Spleen (tissue), 11 donors: Measurements from ENCODE around the gene NUMB. TPM values are rescaled to one million over a fixed set of nuclear protein-coding genes. Genes with fewer than 3 reads are reported as not detected.

ENCODE experiments used
- DNase-seq: peaks from one replicate; pipeline ENCODE4 v3.0.0-alpha.2; 2020
- H3K27ac ChIP-seq, 8 donors: fragments of 200-600 bp; sonication (generic) in 7 of 8; 1 replicate in 4 of 8; 2 replicates in 4 of 8; pipeline versions ENCODE4 v1.5.0 to v1.8.0; 2016 to 2021; ENCODE audit warnings: inconsistent platforms in 4 of 8, mild to moderate bottlenecking in 4 of 8, moderate library complexity in 1 of 8
- H3K27me3 ChIP-seq, 7 donors: fragments of 200-600 bp; sonication (generic) in 6 of 7; replicated peaks in 1 of 7; 1 replicate in 4 of 7; 2 replicates in 3 of 7; pipeline versions ENCODE4 v1.5.0 to v1.8.0; 2016 to 2021; ENCODE audit warnings: inconsistent platforms in 3 of 7, mild to moderate bottlenecking in 1 of 7
- H3K36me3 ChIP-seq, 6 donors: fragments of 200-600 bp; sonication (generic) in 5 of 6; 1 replicate in 4 of 6; 2 replicates in 2 of 6; pipeline versions ENCODE4 v1.5.0 to v1.8.0; 2016 to 2021; ENCODE audit warnings: inconsistent platforms in 2 of 6
- H3K4me1 ChIP-seq, 6 donors: fragments of 200-600 bp; sonication (generic) in 5 of 6; 1 replicate in 3 of 6; 2 replicates in 3 of 6; pipeline versions ENCODE4 v1.5.0 to v1.8.0; 2016 to 2021; ENCODE audit warnings: inconsistent platforms in 3 of 6
- H3K4me3 ChIP-seq, 8 donors: fragments of 200-600 bp; sonication (generic) in 7 of 8; 1 replicate in 4 of 8; 2 replicates in 4 of 8; pipeline versions ENCODE4 v1.5.0 to v1.8.0; 2016 to 2021; ENCODE audit warnings: inconsistent platforms in 4 of 8, mild to moderate bottlenecking in 4 of 8, moderate library complexity in 2 of 8
- H3K9me3 ChIP-seq, 8 donors: fragments of 200-600 bp; sonication (generic) in 7 of 8; 1 replicate in 4 of 8; 2 replicates in 4 of 8; pipeline versions ENCODE4 v1.5.0 to v1.8.0; 2016 to 2021; ENCODE audit warnings: inconsistent platforms in 4 of 8
- POLR2A ChIP-seq, 3 donors: fragments of 450-650 bp; IDR thresholded peaks; one replicate each; pipeline ENCODE4 v1.5.1; 2017; ENCODE audit warnings: antibody characterized with exemption in 3 of 3, mild to moderate bottlenecking in 1 of 3
- POLR2AphosphoS5 ChIP-seq, 3 donors: sonication (generic); formaldehyde crosslinking; IDR thresholded peaks; one replicate each; pipeline ENCODE4 v1.5.1; 2017; ENCODE audit warnings: antibody characterized with exemption in 3 of 3
- WGBS, 5 donors: extraction: QIAGEN DNeasy Blood & Tissue Kit in 3 of 5; methylation state at CpG; one replicate each; pipeline versions ENCODE4 v1.1.5 to v1.1.7; 2013 to 2018; 5-methylcytosine and 5-hydroxymethylcytosine counted together
- intact Hi-C: fragments of 100-400 bp; cut with DNase I; formaldehyde crosslinking; loops from one replicate; pipeline ENCODE4 v1.15.0; 2023; ENCODE audit warnings: low total_unique reads
- polyA plus RNA-seq, 3 donors: library from polyadenylated mRNA; stranded (reverse); fragments of 200-250 nt; gene quantifications; one replicate each; pipeline ENCODE4 v1.2.1, GENCODE V29; 2013
- total RNA-seq, 7 donors: library from RNA; depleted of rRNA in 3 of 7; stranded (reverse); fragments of >200 nt in 3 of 7; fragmentation: NEBNext Ultra II Directional in 4 of 7; extraction: Animal tissue kit (Norgen Biotek cat#: 25700) in 4 of 7; gene quantifications; one replicate each; pipeline versions ENCODE4 v1.1.0 to v1.2.1, GENCODE V29; 2016 to 2021
- TF ChIP-seq, protein P1 (sequence below), 11 experiments: fragments of 200-600 bp in 7 of 11; fragments of 450-650 bp in 4 of 11; sonication (generic) in 4 of 11; IDR thresholded peaks in 8 of 11; conservative IDR thresholded peaks in 3 of 11; 1 replicate in 7 of 11; 2 replicates in 4 of 11; pipeline versions ENCODE4 v1.4.0 to v1.8.0; 2016 to 2021; ENCODE audit warnings: antibody characterized with exemption in 11 of 11, inconsistent platforms in 4 of 11, mild to moderate bottlenecking in 1 of 11
- donor health status: healthy with polysubstance abuse.
- donor health status: DM: no; HTN: no; CAD: no; lungs with moderate emphysema.
- donor health status: DM: no; HTN: no; CAD: no.
- donor health status: Bipolar disorder and iron deficiency.
- donor health status: healthy.
- donor health status: DM: no; HTN: no; CAD: no.
- donor health status: DM: yes; HTN: yes; CAD: no.

Gene NUMB
- total and polyA plus RNA-seq, 10 donors = 19.8 to 165 (median 92.9) TPM

DNA sequence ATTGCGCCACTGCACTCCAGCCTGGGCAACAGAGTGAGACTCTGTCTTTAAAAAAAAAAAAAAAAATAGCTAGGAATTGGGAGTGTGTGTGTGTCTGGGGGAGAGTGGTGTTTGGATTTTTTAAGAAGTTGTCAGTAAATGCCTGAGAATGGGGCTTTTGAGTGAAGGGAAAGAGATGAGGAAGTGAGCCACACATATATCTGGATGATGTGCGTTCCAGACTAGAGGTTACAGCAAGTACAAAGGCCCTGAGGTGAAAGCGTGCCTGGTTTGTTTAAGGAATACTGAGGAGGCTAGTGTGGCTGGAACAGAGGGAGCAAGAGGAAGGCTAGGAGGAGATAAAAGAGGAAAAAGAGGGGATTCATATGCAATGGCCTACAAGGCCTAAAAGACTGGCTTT is 151.1 kb downstream of the NUMB start:
- intact Hi-C loops = no loop called here
- no peak for TF ChIP-seq POLR2AphosphoS5 (IDR thresholded peaks at IDR 0.05)
- TF ChIP-seq, protein P1, sequence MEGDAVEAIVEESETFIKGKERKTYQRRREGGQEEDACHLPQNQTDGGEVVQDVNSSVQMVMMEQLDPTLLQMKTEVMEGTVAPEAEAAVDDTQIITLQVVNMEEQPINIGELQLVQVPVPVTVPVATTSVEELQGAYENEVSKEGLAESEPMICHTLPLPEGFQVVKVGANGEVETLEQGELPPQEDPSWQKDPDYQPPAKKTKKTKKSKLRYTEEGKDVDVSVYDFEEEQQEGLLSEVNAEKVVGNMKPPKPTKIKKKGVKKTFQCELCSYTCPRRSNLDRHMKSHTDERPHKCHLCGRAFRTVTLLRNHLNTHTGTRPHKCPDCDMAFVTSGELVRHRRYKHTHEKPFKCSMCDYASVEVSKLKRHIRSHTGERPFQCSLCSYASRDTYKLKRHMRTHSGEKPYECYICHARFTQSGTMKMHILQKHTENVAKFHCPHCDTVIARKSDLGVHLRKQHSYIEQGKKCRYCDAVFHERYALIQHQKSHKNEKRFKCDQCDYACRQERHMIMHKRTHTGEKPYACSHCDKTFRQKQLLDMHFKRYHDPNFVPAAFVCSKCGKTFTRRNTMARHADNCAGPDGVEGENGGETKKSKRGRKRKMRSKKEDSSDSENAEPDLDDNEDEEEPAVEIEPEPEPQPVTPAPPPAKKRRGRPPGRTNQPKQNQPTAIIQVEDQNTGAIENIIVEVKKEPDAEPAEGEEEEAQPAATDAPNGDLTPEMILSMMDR (IDR thresholded peaks at IDR 0.05 in 8 of 11, conservative IDR thresholded peaks at IDR 0.05 in 3 of 11) = no peak
- TF ChIP-seq POLR2A (IDR thresholded peaks at IDR 0.05) = no peak
- Histone ChIP-seq H3K9me3 (no peaks in the 10 kb centered on the region), H3K4me1 (peaks cover 9 to 50% (median 28%) of the 10 kb centered on the region in 6 donors), H3K36me3 (peaks cover 0 to 14% (median 0%) of the 10 kb centered on the region in 6 donors), H3K27me3 (no peaks in the 10 kb centered on the region), H3K27ac (no peak overlapping the region), H3K4me3 (no peak overlapping the region)
- no peak for DNase-seq
- WGBS, 5 donors = 94 to 98% (median 96%) methylated on average over 3 of the region's 3 CpGs

DNA sequence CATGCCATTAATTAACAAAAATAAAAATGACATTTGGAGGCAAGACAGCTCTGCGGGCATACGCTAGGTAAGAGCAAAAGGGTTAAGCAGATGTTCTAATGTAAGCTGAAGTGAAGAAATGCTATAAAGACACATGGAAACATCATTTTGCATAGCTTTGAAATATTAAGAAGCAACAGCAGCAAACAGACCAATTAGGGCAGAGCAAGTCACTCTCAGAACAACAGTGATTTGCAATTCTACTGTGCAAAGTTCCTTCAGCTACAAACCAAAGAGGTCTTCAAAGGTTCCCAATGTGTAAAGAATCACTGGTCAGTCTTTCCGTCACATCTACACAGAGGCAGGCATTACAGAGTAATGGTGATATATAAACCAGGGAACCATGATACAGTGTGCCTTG is 152.8 kb downstream of the NUMB start:
- peaks cover 0 to 24% (median 0%) of the 10 kb centered on the region in 6 donors for H3K36me3 ChIP-seq
- 65 to 84% (median 67%) methylated on average over 3 of the region's 3 CpGs for WGBS, 5 donors

DNA sequence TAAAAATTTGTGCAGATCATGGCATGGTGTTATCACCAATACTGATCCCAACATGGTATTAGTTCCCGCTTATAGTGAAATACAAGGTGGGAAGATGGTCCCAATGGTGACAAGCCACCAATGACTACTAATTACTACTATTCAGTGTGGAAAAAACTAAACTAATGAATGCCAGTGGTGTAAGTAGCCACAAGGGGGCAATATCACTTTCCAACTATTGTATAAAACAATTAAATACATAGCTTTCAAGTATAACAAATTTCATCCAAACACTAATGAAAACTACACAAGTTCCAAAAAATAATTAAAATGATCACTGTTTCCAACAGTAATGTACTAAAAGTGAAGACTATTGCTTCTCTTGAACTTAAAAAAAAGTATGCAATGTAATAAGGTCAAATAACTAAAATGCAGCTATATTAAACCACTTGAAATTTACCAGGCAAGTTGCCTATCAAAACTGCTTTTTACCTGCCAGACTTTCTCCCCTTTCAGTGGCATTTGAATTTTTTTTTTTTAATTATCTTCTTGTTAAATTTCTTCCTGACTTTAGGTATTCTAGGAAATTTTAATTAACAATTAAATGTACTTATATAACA is 163.0 kb downstream of the NUMB start:
- Histone ChIP-seq H3K4me1 (peaks cover 0 to 4% (median 0%) of the 10 kb centered on the region in 6 donors), H3K4me3 (no peak overlapping the region), H3K27ac (no peak overlapping the region), H3K27me3 (no peaks in the 10 kb centered on the region), H3K9me3 (no peaks in the 10 kb centered on the region), H3K36me3 (peaks cover 0 to 83% (median 31%) of the 10 kb centered on the region in 6 donors)
- no peak for DNase-seq
- TF ChIP-seq, protein P1 (IDR thresholded peaks at IDR 0.05 in 8 of 11, conservative IDR thresholded peaks at IDR 0.05 in 3 of 11) = peak; percentile 27 to 80 (median 71)
- TF ChIP-seq POLR2A (IDR thresholded peaks at IDR 0.05) = no peak
- 58 to 90% (median 72%) methylated on average over 1 of the region's 1 CpG for WGBS, 5 donors
- intact Hi-C loops = loop anchor here (5.0 kb wide), 1 partner anchor 172 kb away; no protein-coding TSS in a partner anchor

More for the DNA sequence above, 152.8 kb downstream of the NUMB start:
- no peak for DNase-seq
- intact Hi-C loops = no loop called here
- Histone ChIP-seq H3K4me3 (no peak overlapping the region), H3K9me3 (no peaks in the 10 kb centered on the region), H3K27me3 (no peaks in the 10 kb centered on the region), H3K4me1 (peaks cover 0 to 34% (median 12%) of the 10 kb centered on the region in 6 donors), H3K27ac (no peak overlapping the region)
- TF ChIP-seq, protein P1 (IDR thresholded peaks at IDR 0.05 in 8 of 11, conservative IDR thresholded peaks at IDR 0.05 in 3 of 11) = no peak
- no peak for TF ChIP-seq POLR2A (IDR thresholded peaks at IDR 0.05)

DNA sequence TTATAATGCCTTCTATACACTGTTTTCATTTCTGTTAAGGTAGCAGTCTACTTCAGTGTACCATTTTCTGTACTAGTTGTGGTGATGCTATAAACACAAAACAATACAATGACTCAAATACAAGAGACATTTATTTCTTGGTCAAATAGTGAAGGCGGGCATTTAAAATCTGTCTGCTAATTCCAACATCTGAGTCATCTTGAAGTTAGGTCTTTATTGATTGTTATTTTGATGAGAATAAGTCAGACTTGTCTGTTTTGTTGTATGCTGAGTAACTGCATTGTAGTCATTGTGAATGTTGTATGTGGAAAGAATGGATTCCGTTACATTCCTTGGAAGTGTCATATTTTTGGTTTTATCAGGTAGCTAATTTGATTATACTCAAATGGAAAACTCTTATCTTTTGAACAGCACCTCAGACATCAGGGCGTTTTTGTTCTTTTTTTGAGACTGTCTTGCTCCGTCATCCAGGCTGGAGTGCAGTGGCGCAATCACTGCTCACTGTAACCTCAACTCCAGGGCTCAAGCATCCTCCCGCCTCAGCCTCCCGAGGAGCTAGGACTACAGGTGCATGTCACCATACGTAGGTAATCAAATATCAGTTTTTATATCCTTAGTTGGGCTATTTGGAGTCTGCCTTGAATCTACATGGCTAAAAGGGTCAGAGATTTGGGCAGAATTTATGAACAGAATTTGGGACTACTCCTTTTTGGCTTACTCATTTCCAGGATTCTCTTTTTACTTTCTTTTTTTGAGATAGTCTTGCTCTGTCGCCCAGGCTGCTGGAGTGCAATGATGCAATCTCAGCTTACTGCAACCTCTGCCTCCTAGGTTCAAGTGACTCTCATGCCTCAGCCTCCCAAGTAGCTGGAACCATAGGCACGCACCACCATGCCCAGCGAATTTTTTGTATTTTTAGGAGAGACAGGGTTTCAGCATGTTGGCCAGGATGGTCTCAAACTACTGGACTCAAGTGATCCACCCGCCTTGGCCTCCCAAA is 164.3 kb downstream of the NUMB start:
- Histone ChIP-seq H3K4me3 (no peak overlapping the region), H3K9me3 (no peaks in the 10 kb centered on the region), H3K36me3 (peaks cover 0 to 88% (median 31%) of the 10 kb centered on the region in 6 donors), H3K27ac (no peak overlapping the region), H3K4me1 (peaks cover 0 to 13% (median 0%) of the 10 kb centered on the region in 6 donors), H3K27me3 (no peaks in the 10 kb centered on the region)
- intact Hi-C loops = no loop called here
- no peak for TF ChIP-seq POLR2A (IDR thresholded peaks at IDR 0.05)
- TF ChIP-seq POLR2AphosphoS5 (IDR thresholded peaks at IDR 0.05) = peak in 1 of 3 donors; percentile 9
- TF ChIP-seq, protein P1 (IDR thresholded peaks at IDR 0.05 in 8 of 11, conservative IDR thresholded peaks at IDR 0.05 in 3 of 11) = no peak
- DNase-seq = no peak
- 87 to 94% (median 90%) methylated on average over 12 of the region's 12 CpGs for whole genome bisulfite sequencing, 5 donors
